HEK293T (cell line): ENCODE results near the gene MFSD2A.
A peak's percentile ranks its signal among the peaks of the same experiment; 100 is the strongest.
"Not testable (repeated sequence)": the region's sequence is repeated elsewhere in the genome, so short reads cannot be mapped to it uniquely, and the experiment has no call there.

Experiments
- CTCF ChIA-PET: fragments of 350-600 bp; formaldehyde crosslinking; extraction: SDS; loops from one replicate; lab custom pipeline; 2021; ENCODE audit warnings: antibody characterized with exemption, inconsistent platforms; lab: Yijun Ruan, JAX
- POLR2A ChIA-PET: fragments of 350-600 bp; formaldehyde crosslinking; extraction: SDS; loops from one replicate; lab custom pipeline; 2020; ENCODE audit warnings: antibody characterized with exemption, inconsistent platforms; lab: Yijun Ruan, JAX
- DNase-seq: peaks from one replicate; pipeline ENCODE4 v3.0.0; 2012; ENCODE audit warnings: mixed read lengths; ENCODE audit errors: extremely low spot score
- ARNT ChIP-seq: fragments of 450-650 bp; IDR thresholded peaks from 2 replicates; pipeline ENCODE4 v1.6.1; 2017; ENCODE audit warnings: mild to moderate bottlenecking
- BHLHE40 ChIP-seq: fragments of 450-650 bp; IDR thresholded peaks from 2 replicates; pipeline ENCODE4 v1.6.1; 2016; ENCODE audit warnings: mild to moderate bottlenecking, moderate library complexity, borderline replicate concordance
- CTBP1 ChIP-seq: fragments of 450-650 bp; IDR thresholded peaks from 2 replicates; pipeline ENCODE4 v1.6.1; 2016; ENCODE audit warnings: borderline replicate concordance
- ELF4 ChIP-seq: fragments of 450-650 bp; IDR thresholded peaks from 2 replicates; pipeline ENCODE4 v1.6.1; 2017; ENCODE audit warnings: antibody characterized with exemption
- FOXA1 ChIP-seq: fragments of 450-650 bp; IDR thresholded peaks from 2 replicates; pipeline ENCODE4 v1.6.1; 2016; ENCODE audit warnings: mild to moderate bottlenecking
- FOXK2 ChIP-seq: fragments of 450-650 bp; IDR thresholded peaks from 2 replicates; pipeline ENCODE4 v1.6.1; 2016; ENCODE audit warnings: mild to moderate bottlenecking
- FOXM1 ChIP-seq: fragments of 450-650 bp; IDR thresholded peaks from 2 replicates; pipeline ENCODE4 v1.6.1; 2017; ENCODE audit warnings: mild to moderate bottlenecking, borderline replicate concordance
- HDGF ChIP-seq: fragments of 450-650 bp; IDR thresholded peaks from 2 replicates; pipeline ENCODE4 v1.6.1; 2017; ENCODE audit warnings: antibody characterized with exemption, borderline replicate concordance
- L3MBTL2 ChIP-seq: fragments of 450-650 bp; conservative IDR thresholded peaks from 2 replicates; pipeline ENCODE4 v1.6.1; 2016; ENCODE audit warnings: mild to moderate bottlenecking
- LEF1 ChIP-seq: fragments of 450-650 bp; IDR thresholded peaks from 2 replicates; pipeline ENCODE4 v1.6.1; 2017; ENCODE audit warnings: mild to moderate bottlenecking, borderline replicate concordance
- NFRKB ChIP-seq: fragments of 450-650 bp; IDR thresholded peaks from 2 replicates; pipeline ENCODE4 v1.6.1; 2016; ENCODE audit warnings: mild to moderate bottlenecking, moderate library complexity
- PKNOX1 ChIP-seq: fragments of 450-650 bp; IDR thresholded peaks from 2 replicates; pipeline ENCODE4 v1.6.1; 2016
- SP1 ChIP-seq: fragments of 450-650 bp; IDR thresholded peaks from 2 replicates; pipeline ENCODE4 v1.6.1; 2017
- SUZ12 ChIP-seq: fragments of 450-650 bp; IDR thresholded peaks from 2 replicates; pipeline ENCODE4 v1.6.1; 2016; ENCODE audit warnings: mild to moderate bottlenecking
- TARDBP ChIP-seq: fragments of 450-650 bp; IDR thresholded peaks from 2 replicates; pipeline ENCODE4 v1.6.1; 2016
- ZNF384 ChIP-seq: fragments of 450-650 bp; IDR thresholded peaks from 2 replicates; pipeline ENCODE4 v1.6.1; 2016

MFSD2A gene

GRCh38 chr1:39954870-39955546 is at the start of gene MFSD2A:
MFSD2A (plus strand) TSS chr1:39955145; CDS start chr1:39955293, 148 bp downstream.
- ChIA-PET CTCF (interaction anchor here (1.4 to 1.8 kb wide), 3 partner anchors 35 to 54 kb away, joined by 3 to 15 read pairs (median 5); partner anchors contain the start of gene MYCL), POLR2A (interaction anchor here (1.7 kb wide), 2 partner anchors 15 to 35 kb away, joined by 5 to 6 read pairs; no protein-coding TSS in a partner anchor)
- DNase-seq: peak; percentile 95
- TF ChIP-seq BHLHE40 (no peak), ZNF384 (no peak), FOXM1 (no peak), L3MBTL2 (peak; percentile 88), HDGF (no peak)

- ChIA-PET POLR2A (no interaction called here), CTCF (no interaction called here)
- TF ChIP-seq FOXK2: no peak
- TF ChIP-seq CTBP1: no peak
- TF ChIP-seq L3MBTL2: no peak
- no peak for TF ChIP-seq NFRKB
- TF ChIP-seq ELF4: no peak
- TF ChIP-seq ZNF384: no peak
- TF ChIP-seq HDGF: no peak
- no peak for TF ChIP-seq ARNT
- no peak for TF ChIP-seq SUZ12
- no peak for TF ChIP-seq BHLHE40
- DNase-seq: no peak
These were observed 49.8 kb upstream of the MFSD2A start for GRCh38 chr1:39905172-39905571.

- no peak for DNase-seq
- TF ChIP-seq ARNT (no peak), NFRKB (no peak), HDGF (no peak), LEF1 (no peak), FOXA1 (no peak), SP1 (no peak), ZNF384 (no peak), ELF4 (no peak), FOXM1 (no peak), L3MBTL2 (no peak), CTBP1 (no peak), TARDBP (no peak), SUZ12 (no peak), BHLHE40 (no peak)
- ChIA-PET POLR2A (interaction anchor here (0.7 kb wide), 1 partner anchor 18 kb away, joined by 3 read pairs; no protein-coding TSS in a partner anchor), CTCF (interaction anchor here (0.6 to 0.8 kb wide), 2 partner anchors 12 kb away, joined by 3 read pairs; no protein-coding TSS in a partner anchor)
These were observed 47.2 kb upstream of the MFSD2A start for GRCh38 chr1:39907528-39908453.

- DNase-seq: no peak
- ChIA-PET POLR2A (no interaction called here), CTCF (interaction anchor here (0.8 kb wide), 1 partner anchor 11 kb away, joined by 3 read pairs; no protein-coding TSS in a partner anchor)
- TF ChIP-seq PKNOX1: no peak
- TF ChIP-seq FOXM1: no peak
- no peak for TF ChIP-seq HDGF
- TF ChIP-seq SP1: no peak
- TF ChIP-seq SUZ12: no peak
- no peak for TF ChIP-seq L3MBTL2
- TF ChIP-seq ELF4: no peak
- no peak for TF ChIP-seq FOXA1
- no peak for TF ChIP-seq CTBP1
- TF ChIP-seq NFRKB: no peak
- TF ChIP-seq ZNF384: no peak
- TF ChIP-seq LEF1: no peak
- no peak for TF ChIP-seq ARNT
- no peak for TF ChIP-seq TARDBP
- no peak for TF ChIP-seq FOXK2
- no peak for TF ChIP-seq BHLHE40
These were observed 46.4 kb upstream of the MFSD2A start for GRCh38 chr1:39908534-39908933.

GRCh38 chr1:39910263-39910662 is 44.7 kb upstream of the MFSD2A start:
- POLR2A ChIA-PET: no interaction called here
- no peak for DNase-seq
- TF ChIP-seq FOXK2 (no peak), ELF4 (no peak), NFRKB (no peak), FOXA1 (no peak), TARDBP (no peak), BHLHE40 (no peak)
- CTCF ChIA-PET: interaction anchor here (0.7 kb wide), 1 partner anchor 9 kb away, joined by 3 read pairs; no protein-coding TSS in a partner anchor

GRCh38 chr1:39913136-39913535 is 41.8 kb upstream of the MFSD2A start:
- DNase-seq, CTCF ChIA-PET: not testable (repeated sequence)

More at GRCh38 chr1:39913136-39913535, 41.8 kb upstream of the MFSD2A start:
- POLR2A ChIA-PET: not testable (repeated sequence)
